ENCODE measurements around the gene FAP. TPM values are rescaled to one million over a fixed set of nuclear protein-coding genes. Genes with fewer than 3 reads are reported as not detected.

FAP gene
- total and polyA plus RNA-seq, 2 of the 4 experiments (the other 2 are of a cell fraction), result 71.0 to 95.0 TPM

DNA sequence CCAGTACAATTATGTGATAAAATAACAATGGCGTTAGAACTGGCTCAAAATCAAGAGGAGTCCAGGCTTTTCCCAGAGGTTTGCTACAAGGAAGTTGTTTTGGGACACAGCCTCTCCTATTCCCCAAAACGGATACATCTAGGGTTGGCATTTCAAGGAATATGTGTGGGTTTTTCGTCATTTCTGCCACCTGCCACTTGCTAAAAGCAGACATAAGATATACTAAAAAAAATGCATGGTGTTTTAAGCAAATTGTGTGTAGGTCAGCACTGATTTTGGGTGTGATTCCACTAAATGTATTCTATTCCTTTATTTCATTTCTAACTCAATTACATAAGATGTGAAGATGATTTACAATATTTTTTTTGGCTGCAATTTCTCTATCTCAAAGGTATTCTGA, 54.8 kb downstream of the FAP start:
- Histone ChIP-seq H3K9ac (ENCODE audit: low read depth, low read length) (no peak overlapping the region), H3K27ac (ENCODE audit: insufficient read depth, low read length) (no peak overlapping the region), H3K9me1 (ENCODE audit: insufficient read depth, low read length) (no peaks in the 10 kb centered on the region; the same call in 1 of the 2 replicates), H4K5ac (ENCODE audit: low read depth, low read length) (no peak overlapping the region), H2BK5ac (ENCODE audit: low read depth, low read length, poor library complexity, severe bottlenecking) (no peak overlapping the region), H3K4me3 (ENCODE audit: insufficient read depth, low read depth, low read length) (no peak overlapping the region), H2AK9ac (replicated peaks; ENCODE audit: low read depth, low read length, poor library complexity) (no peak overlapping the region), H2AFZ (replicated peaks; ENCODE audit: low read length, poor library complexity) (no peak overlapping the region), H3K36me3 (ENCODE audit: control insufficient read depth, insufficient read depth, low read length) (peaks cover 12% of the 10 kb centered on the region), H2BK15ac (ENCODE audit: low read depth, low read length) (no peak overlapping the region), H2BK20ac (ENCODE audit: low read depth, low read length) (no peak overlapping the region), H3K27me3 (ENCODE audit: control insufficient read depth, insufficient read depth, low read length) (no peaks in the 10 kb centered on the region), H3K14ac (replicated peaks; ENCODE audit: low read depth, low read length) (no peak overlapping the region), H4K20me1 (ENCODE audit: insufficient read depth, low read length) (no peaks in the 10 kb centered on the region), H3K4ac (ENCODE audit: low read depth, low read length) (no peak overlapping the region), H3K18ac (ENCODE audit: low read depth, low read length) (no peak overlapping the region), H2BK120ac (ENCODE audit: low read depth, low read length) (no peak overlapping the region), H4K8ac (ENCODE audit: low read depth in 2 of 2, low read length in 2 of 2) (no peak overlapping the region), H2AK5ac (ENCODE audit: low read depth, low read length) (no peak overlapping the region), H3K23ac (ENCODE audit: low read depth, low read length) (no peak overlapping the region), H3K9me3 (ENCODE audit: control insufficient read depth, insufficient read depth, low read length) (no peaks in the 10 kb centered on the region), H3K4me1 (ENCODE audit: control insufficient read depth, insufficient read depth, low read length) (no peaks in the 10 kb centered on the region), H3K4me2 (ENCODE audit: low read depth, low read length) (no peak overlapping the region), H3K79me1 (ENCODE audit: low read depth in 1 of 2, low read length in 2 of 2) (no peaks in the 10 kb centered on the region; a peak in 1 of 4 replicates), H3K56ac (ENCODE audit: extremely low read depth, insufficient read depth, low read length) (no peak overlapping the region), H4K91ac (ENCODE audit: insufficient read depth, low read depth, low read length) (no peak overlapping the region)
- ATAC-seq (ENCODE audit: low read depth), result no peak
- BruUV-seq (replicated peaks), result no TSS peak
- TF ChIP-seq BHLHE40 (IDR thresholded peaks at IDR 0.05; ENCODE audit: low read depth, low read length) (no peak), NFE2L2 (IDR thresholded peaks at IDR 0.05; ENCODE audit: low read depth, low read length) (no peak), MXI1 (IDR thresholded peaks at IDR 0.05; ENCODE audit: borderline replicate concordance, low read depth, low read length) (no peak), MAFK (IDR thresholded peaks at IDR 0.05; ENCODE audit: low read depth, low read length) (no peak), CHD1 (IDR thresholded peaks at IDR 0.05; ENCODE audit: low read depth, low read length) (no peak), FOS (IDR thresholded peaks at IDR 0.05; ENCODE audit: low read depth, low read length) (no peak), POLR2A (IDR thresholded peaks at IDR 0.05; ENCODE audit: low read depth, low read length) (no peak), RFX5 (IDR thresholded peaks at IDR 0.05; ENCODE audit: low read depth, low read length) (no peak), SMC3 (IDR thresholded peaks at IDR 0.05; ENCODE audit: low read depth, low read length) (no peak), RCOR1 (IDR thresholded peaks at IDR 0.05; ENCODE audit: insufficient replicate concordance, low read length) (no peak), MAZ (IDR thresholded peaks at IDR 0.05; ENCODE audit: borderline replicate concordance, low read depth, low read length) (no peak), CEBPB (IDR thresholded peaks at IDR 0.05; ENCODE audit: low read depth, low read length) (no peak), RAD21 (IDR thresholded peaks at IDR 0.05; ENCODE audit: low read length) (no peak)
- TF ChIP-seq, protein P1, sequence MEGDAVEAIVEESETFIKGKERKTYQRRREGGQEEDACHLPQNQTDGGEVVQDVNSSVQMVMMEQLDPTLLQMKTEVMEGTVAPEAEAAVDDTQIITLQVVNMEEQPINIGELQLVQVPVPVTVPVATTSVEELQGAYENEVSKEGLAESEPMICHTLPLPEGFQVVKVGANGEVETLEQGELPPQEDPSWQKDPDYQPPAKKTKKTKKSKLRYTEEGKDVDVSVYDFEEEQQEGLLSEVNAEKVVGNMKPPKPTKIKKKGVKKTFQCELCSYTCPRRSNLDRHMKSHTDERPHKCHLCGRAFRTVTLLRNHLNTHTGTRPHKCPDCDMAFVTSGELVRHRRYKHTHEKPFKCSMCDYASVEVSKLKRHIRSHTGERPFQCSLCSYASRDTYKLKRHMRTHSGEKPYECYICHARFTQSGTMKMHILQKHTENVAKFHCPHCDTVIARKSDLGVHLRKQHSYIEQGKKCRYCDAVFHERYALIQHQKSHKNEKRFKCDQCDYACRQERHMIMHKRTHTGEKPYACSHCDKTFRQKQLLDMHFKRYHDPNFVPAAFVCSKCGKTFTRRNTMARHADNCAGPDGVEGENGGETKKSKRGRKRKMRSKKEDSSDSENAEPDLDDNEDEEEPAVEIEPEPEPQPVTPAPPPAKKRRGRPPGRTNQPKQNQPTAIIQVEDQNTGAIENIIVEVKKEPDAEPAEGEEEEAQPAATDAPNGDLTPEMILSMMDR (conservative IDR thresholded peaks at IDR 0.05; ENCODE audit: low read depth, low read length), result no peak
- TF ChIP-seq, protein P2, sequence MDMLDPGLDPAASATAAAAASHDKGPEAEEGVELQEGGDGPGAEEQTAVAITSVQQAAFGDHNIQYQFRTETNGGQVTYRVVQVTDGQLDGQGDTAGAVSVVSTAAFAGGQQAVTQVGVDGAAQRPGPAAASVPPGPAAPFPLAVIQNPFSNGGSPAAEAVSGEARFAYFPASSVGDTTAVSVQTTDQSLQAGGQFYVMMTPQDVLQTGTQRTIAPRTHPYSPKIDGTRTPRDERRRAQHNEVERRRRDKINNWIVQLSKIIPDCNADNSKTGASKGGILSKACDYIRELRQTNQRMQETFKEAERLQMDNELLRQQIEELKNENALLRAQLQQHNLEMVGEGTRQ (IDR thresholded peaks at IDR 0.05; ENCODE audit: low read depth, low read length), result no peak
- TF ChIP-seq, protein P3, sequence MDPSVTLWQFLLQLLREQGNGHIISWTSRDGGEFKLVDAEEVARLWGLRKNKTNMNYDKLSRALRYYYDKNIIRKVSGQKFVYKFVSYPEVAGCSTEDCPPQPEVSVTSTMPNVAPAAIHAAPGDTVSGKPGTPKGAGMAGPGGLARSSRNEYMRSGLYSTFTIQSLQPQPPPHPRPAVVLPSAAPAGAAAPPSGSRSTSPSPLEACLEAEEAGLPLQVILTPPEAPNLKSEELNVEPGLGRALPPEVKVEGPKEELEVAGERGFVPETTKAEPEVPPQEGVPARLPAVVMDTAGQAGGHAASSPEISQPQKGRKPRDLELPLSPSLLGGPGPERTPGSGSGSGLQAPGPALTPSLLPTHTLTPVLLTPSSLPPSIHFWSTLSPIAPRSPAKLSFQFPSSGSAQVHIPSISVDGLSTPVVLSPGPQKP (IDR thresholded peaks at IDR 0.05; ENCODE audit: borderline replicate concordance, low read depth, low read length), result no peak
- no peak for DNase-seq
- CTCF ChIA-PET, result no interaction called here
- intact Hi-C loops (cut with micrococcal nuclease) (loop anchor here (2.0 kb wide), 1 partner anchor 14 kb away; no protein-coding TSS in a partner anchor), dilution Hi-C loops (cut with HindIII; ENCODE audit: low sequenced_read_pairs, unreplicated experiment) (no loop called here), in situ Hi-C loops (cut with MboI; ENCODE audit: low sequenced_read_pairs) (no loop called here)
- POLR2A ChIA-PET (ENCODE audit: unreplicated experiment), result interaction anchor here (0.9 kb wide), 1 partner anchor 9 kb away, joined by 3 read pairs; no protein-coding TSS in a partner anchor
- no CpG with 5 or more reads among the region's 3 CpGs for WGBS, 2 experiments (ENCODE audit: extremely low coverage in 2 of 2, insufficient read length in 1 of 2)

All from IMR-90 (cell line).